Stimulated activated CD8-positive, alpha-beta memory T cell treated with anti-CD3 and anti-CD28 coated beads, Interleukin-7, amount 100 ng/mL, for 1 hour (primary cell): ENCODE data around the gene OPN1MW3.
"Not testable (repeated sequence)": the region's sequence is repeated elsewhere in the genome, so short reads cannot be mapped to it uniquely, and the experiment has no call there.

Experiments
- DNase-seq, 2 donors: peaks; one replicate each; pipeline ENCODE4 v3.0.0-alpha.2; 2020; ENCODE audit warnings: low read depth in 2 of 2

The OPN1MW3 gene

GRCh38 chrX:154257282-154257681, at the start of gene OPN1MW3:
OPN1MW3 (plus strand) TSS chrX:154257582; CDS start chrX:154257620, 38 bp downstream.
- DNase-seq, result not testable (repeated sequence)

- not testable (repeated sequence) for DNase-seq
These were observed 47.5 kb upstream of the OPN1MW3 start for GRCh38 chrX:154209670-154210418.

- DNase-seq, result not testable (repeated sequence)
These were observed 46.3 kb upstream of the OPN1MW3 start for GRCh38 chrX:154211057-154211456.

- DNase-seq, result not testable (repeated sequence)
These were observed 45.9 kb upstream of the OPN1MW3 start for GRCh38 chrX:154211499-154211898.

- not testable (repeated sequence) for DNase-seq
These were observed 37.9 kb upstream of the OPN1MW3 start, which contains the start of gene OPN1MW2 for GRCh38 chrX:154219456-154219855. OPN1MW2 (plus strand) TSS chrX:154219756; CDS start chrX:154219816, 60 bp downstream.

- not testable (repeated sequence) for DNase-seq
These were observed 32.1 kb upstream of the OPN1MW3 start for GRCh38 chrX:154225292-154225691.

GRCh38 chrX:154226706-154227105, 30.7 kb upstream of the OPN1MW3 start:
- not testable (repeated sequence) for DNase-seq

GRCh38 chrX:154231443-154231842, 25.9 kb upstream of the OPN1MW3 start:
- not testable (repeated sequence) for DNase-seq

- not testable (repeated sequence) for DNase-seq
These were observed 23.8 kb upstream of the OPN1MW3 start for GRCh38 chrX:154233620-154234019.

GRCh38 chrX:154238939-154239559, 18.3 kb upstream of the OPN1MW3 start:
- not testable (repeated sequence) for DNase-seq

- not testable (repeated sequence) for DNase-seq
These were observed 17.3 kb upstream of the OPN1MW3 start for GRCh38 chrX:154239982-154240503.

GRCh38 chrX:154247377-154248045, 9.9 kb upstream of the OPN1MW3 start:
- DNase-seq, result not testable (repeated sequence)

- not testable (repeated sequence) for DNase-seq
These were observed 9.3 kb upstream of the OPN1MW3 start for GRCh38 chrX:154248076-154248475.

GRCh38 chrX:154258711-154259110, 1.3 kb downstream of the OPN1MW3 start:
- not testable (repeated sequence) for DNase-seq

- not testable (repeated sequence) for DNase-seq
These were observed 5.7 kb downstream of the OPN1MW3 start for GRCh38 chrX:154263072-154263471.

GRCh38 chrX:154269245-154269644, 11.9 kb downstream of the OPN1MW3 start:
- not testable (repeated sequence) for DNase-seq

GRCh38 chrX:154284489-154285338, 27.3 kb downstream of the OPN1MW3 start:
- not testable (repeated sequence) for DNase-seq

GRCh38 chrX:154286406-154286805, 29.0 kb downstream of the OPN1MW3 start:
- DNase-seq, result not testable (repeated sequence)

- DNase-seq, result no peak
These were observed 37.6 kb downstream of the OPN1MW3 start, which contains the start of gene TEX28 for GRCh38 chrX:154294791-154295574. TEX28 (minus strand) TSS chrX:154295124; CDS start chrX:154292117, 3,007 bp downstream.

GRCh38 chrX:154295664-154296310, 38.4 kb downstream of the OPN1MW3 start, which contains the start of gene TKTL1:
TKTL1 (plus strand) TSS chrX:154295795; CDS start chrX:154295860, 65 bp downstream.
- no peak for DNase-seq
